22Rv1 (cell line): ENCODE data around the gene USP24.
"Not testable (repeated sequence)": the region's sequence is repeated elsewhere in the genome, so short reads cannot be mapped to it uniquely, and the experiment has no call there.

ENCODE experiments used
- H3K27ac ChIP-seq: fragments of 450-650 bp; 2 replicates; pipeline ENCODE4 v1.5.1; 2017
- ZFX ChIP-seq: fragments of 450-650 bp; IDR thresholded peaks from 2 replicates; pipeline ENCODE4 v1.6.1; 2017; ENCODE audit warnings: antibody characterized with exemption, borderline replicate concordance
- TF ChIP-seq, protein P1 (sequence below): fragments of 450-650 bp; IDR thresholded peaks from 2 replicates; pipeline ENCODE4 v1.5.1; 2017; ENCODE audit warnings: mild to moderate bottlenecking

The USP24 gene

DNA sequence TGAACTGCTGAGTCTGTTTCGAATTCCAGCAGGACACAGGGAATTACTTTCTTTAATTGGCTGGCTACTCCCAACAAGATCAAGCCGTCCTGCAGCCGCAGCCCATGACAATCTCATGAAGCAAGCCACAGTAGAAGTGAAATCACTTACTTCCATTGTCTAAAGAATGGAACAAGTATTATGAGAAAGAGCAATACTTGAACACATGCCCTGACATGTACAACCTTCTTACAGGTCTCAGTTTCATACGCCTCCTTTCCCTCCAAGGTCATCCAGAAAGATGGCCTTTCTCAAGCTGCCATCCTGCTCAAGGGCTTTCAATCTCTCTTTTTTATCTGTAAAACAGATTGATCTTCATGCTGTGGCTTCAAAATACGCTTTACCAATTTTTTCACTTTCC, 90.7 kb downstream of the USP24 start:
- H3K27ac ChIP-seq = no peak overlapping the region
- TF ChIP-seq, protein P1, sequence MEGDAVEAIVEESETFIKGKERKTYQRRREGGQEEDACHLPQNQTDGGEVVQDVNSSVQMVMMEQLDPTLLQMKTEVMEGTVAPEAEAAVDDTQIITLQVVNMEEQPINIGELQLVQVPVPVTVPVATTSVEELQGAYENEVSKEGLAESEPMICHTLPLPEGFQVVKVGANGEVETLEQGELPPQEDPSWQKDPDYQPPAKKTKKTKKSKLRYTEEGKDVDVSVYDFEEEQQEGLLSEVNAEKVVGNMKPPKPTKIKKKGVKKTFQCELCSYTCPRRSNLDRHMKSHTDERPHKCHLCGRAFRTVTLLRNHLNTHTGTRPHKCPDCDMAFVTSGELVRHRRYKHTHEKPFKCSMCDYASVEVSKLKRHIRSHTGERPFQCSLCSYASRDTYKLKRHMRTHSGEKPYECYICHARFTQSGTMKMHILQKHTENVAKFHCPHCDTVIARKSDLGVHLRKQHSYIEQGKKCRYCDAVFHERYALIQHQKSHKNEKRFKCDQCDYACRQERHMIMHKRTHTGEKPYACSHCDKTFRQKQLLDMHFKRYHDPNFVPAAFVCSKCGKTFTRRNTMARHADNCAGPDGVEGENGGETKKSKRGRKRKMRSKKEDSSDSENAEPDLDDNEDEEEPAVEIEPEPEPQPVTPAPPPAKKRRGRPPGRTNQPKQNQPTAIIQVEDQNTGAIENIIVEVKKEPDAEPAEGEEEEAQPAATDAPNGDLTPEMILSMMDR = no peak
- no peak for TF ChIP-seq ZFX

GRCh38 chr1:55120538-55120937, 94.6 kb downstream of the USP24 start:
- no peak for TF ChIP-seq ZFX
- TF ChIP-seq, protein P1 = no peak

DNA sequence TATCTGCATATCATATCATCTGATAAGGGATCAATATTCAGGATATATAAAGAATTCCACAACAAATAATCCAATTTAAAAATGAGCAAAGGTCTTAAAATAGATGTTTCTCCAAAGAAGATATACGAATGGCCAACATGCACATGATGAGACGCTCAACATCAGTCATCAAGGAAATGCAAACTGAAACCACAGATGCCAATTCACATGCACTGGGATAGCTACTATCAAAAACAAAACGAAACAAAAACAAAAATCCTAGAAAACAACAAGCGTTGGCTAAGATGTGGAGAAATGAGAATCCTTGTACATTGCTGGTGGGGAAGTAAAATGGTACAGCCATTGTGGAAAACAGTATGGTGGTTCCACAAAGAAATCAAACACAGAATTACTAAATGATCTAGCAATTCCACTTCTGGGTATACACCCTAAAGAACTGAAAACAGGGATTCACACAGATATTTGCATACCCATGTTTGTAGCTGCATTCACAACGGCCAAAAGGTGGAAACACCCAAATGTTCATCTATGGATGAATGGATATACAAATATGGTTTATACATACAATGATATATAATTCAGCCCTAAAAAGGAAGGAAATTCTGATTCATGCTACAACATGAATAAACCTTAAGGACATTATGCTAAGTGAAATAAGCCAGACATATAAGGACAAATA, 96.4 kb downstream of the USP24 start:
- no peak for TF ChIP-seq ZFX
- TF ChIP-seq, protein P1 = no peak

More at GRCh38 chr1:55120538-55120937, 94.6 kb downstream of the USP24 start:
- H3K27ac ChIP-seq = no peak overlapping the region

GRCh38 chr1:55117941-55118340, 97.2 kb downstream of the USP24 start:
- TF ChIP-seq, protein P1 = no peak
- TF ChIP-seq ZFX = no peak
- H3K27ac ChIP-seq = no peak overlapping the region

More for the DNA sequence above, 96.4 kb downstream of the USP24 start:
- H3K27ac ChIP-seq = no peak overlapping the region

- H3K27ac ChIP-seq = not testable (repeated sequence)
Observed at GRCh38 chr1:55109005-55109404, 106.2 kb downstream of the USP24 start.

DNA sequence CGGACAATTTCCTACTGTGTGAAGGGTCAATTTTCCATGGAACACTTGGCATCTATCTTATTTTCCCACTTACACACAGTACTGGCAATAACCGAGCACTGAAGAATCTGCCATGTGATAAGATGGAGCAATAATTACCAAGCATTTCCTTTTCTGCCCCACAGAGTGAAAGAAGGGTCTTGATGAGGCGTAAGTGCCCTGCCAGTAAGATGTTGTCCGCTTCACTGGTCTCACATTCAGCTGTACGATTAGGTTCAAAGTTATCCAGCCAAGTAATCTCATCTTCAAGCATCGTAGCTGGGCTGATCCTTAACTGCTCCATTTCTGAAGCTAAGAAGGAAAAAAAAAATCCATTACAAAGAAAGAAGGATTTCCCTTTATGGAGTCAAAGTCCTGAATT, 108.1 kb downstream of the USP24 start:
- no peak for TF ChIP-seq ZFX
- TF ChIP-seq, protein P1 = no peak
- H3K27ac ChIP-seq = no peak overlapping the region

DNA sequence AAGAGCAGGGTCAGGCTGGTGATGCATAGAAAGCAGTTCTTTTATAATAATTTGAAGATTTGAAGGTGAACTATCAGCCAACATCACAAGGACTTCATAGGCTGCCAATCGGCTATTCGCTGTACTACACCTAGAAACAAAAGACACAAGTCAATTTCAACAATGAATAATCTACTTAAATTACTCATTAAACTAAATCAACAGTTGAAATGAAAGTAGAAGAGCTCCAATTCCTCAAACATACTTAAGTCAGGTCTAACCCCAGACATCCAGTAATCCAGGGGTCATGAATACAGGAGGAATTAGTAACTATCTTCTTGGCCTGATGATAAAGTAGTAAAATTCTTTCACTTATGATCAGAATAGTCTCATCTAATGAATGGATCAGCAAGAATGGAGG, 111.3 kb downstream of the USP24 start:
- H3K27ac ChIP-seq = no peak overlapping the region
- TF ChIP-seq, protein P1 = no peak
- no peak for TF ChIP-seq ZFX

DNA sequence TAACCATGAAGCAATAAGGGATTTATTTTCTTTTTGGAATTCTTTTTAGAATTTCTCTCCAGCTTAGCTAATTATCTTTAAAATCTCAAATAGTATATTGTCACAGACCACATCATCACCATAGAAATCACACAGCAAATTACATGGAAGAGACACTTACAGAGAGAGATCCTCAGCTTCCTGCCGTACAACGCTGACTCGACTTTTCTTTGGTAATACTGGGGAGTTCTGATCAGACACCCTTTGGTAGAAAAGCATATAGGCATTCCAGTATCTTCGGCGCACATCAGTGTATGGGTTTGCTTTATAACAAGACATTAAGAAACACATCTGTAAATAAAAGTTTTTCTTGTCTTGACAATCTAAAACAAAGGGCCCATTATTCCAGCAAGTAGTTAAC, 120.1 kb downstream of the USP24 start:
- TF ChIP-seq, protein P1 = no peak
- TF ChIP-seq ZFX = no peak
- no peak overlapping the region for H3K27ac ChIP-seq
